ENCODE results near the gene LIPG.

LIPG gene

GRCh38 chr18:49616618-49617328 lies 54.9 kb downstream of the LIPG start:
- DNase-seq: no peak

DNA sequence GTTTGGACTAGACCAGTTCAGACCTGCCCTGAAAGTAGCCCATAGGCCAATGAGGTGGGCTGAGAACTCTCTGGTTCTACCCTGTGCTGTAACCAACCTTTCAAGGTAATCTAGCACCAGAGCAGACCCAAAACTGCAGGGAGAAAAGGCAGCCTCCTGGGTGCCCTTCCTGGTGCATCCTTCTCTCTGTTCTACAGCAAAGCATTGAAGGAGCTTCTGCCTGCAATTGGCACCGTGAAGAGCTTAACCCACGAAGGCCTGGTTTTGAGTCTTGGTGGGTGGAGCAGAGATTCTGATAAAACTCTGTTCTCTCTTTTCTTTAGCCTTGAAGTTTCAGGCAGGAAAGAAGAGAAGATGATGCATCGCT lies 55.5 kb downstream of the LIPG start:
- DNase-seq: no peak

DNA sequence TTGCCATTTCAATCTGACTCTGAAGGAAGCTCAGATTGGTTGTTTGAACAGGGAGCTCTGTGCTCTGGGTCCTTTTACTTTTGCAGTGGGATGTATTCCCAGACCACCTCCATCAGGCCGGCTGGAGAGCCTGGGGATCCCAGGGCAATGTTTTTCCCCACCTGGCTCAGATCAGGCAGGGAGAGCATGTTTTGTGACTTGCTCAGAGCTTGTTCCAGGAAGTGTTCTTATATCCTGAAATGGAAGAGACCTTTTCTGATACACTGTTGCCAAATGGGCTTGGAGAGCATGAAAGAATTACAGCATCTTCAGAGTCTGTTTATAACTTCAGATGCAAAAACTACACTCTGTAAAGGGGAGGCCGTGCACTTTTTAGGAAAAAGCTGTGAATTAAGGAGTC lies 56.0 kb downstream of the LIPG start:
- no peak for DNase-seq

DNA sequence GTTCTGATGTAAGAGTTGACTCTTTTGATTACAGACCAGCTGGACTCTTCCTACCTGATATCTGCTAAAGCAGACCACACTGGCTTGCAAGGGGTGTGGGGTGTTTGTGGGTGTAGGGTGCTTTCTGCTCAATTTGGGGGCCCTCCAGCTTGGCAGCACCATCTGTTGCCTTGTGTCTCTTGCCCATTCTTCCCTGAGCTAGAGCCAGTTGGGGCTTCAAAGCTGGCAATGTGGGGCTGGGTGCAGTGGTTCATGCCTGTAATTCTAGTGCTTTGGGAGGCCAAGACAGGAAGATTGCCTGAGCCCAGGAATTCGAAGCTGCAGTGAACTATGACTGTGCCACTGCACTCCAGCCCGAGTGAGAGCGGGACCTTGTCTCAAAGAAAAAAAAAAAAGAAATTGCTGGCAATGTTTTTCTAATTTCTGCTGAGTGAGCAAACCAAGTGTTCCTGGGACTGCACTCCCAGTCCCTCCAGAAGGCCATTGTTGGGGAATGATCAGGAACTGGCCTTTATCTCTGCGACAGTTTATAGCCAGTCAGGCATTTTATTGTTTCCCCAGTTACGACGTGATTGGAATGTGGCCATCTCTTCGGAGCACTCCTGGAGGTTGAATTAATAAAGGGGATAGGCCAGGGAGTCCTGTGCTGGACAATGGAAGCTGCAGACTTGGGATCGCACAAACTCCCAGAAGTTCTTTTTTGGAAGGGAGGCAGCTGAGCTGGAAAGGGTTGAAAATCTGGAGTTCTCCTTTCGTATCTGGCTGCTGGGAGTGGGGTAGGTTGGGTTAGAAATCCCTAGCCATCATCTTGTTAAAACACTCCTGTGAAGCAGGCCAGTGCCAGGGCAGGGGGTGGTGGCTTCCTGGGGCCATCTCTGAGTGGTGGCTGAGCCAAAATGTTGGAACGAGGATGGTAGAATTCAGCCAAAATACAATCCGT lies 57.2 kb downstream of the LIPG start:
- DNase-seq: no peak

GRCh38 chr18:49619801-49620200 lies 57.9 kb downstream of the LIPG start:
- DNase-seq: no peak

GRCh38 chr18:49621301-49621700 lies 59.4 kb downstream of the LIPG start:
- DNase-seq: no peak

GRCh38 chr18:49621717-49622351 lies 60.0 kb downstream of the LIPG start:
- no peak for DNase-seq

DNA sequence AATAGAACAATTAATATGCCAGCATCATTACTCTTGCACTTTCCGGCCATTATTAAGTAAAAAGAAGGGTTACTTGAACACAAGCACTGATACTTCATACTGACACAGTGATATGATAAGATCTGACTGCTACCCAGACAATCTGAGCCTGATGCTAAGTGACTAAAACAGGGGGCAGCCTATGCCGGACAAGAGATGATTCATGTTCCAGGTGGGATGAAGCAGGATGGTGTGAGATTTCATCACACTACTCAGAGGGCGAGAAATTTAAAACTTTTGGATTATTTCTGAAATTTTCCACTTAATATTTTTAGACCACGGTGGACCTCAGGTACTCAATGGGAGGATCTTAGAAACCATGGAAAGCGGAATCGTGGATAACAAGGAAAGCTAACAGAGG lies 61.7 kb downstream of the LIPG start:
- no peak for DNase-seq

- DNase-seq: no peak
These were observed 63.3 kb downstream of the LIPG start for GRCh38 chr18:49625021-49625691.

- no peak for DNase-seq
These were observed 65.1 kb downstream of the LIPG start for GRCh38 chr18:49626842-49627467.

DNA sequence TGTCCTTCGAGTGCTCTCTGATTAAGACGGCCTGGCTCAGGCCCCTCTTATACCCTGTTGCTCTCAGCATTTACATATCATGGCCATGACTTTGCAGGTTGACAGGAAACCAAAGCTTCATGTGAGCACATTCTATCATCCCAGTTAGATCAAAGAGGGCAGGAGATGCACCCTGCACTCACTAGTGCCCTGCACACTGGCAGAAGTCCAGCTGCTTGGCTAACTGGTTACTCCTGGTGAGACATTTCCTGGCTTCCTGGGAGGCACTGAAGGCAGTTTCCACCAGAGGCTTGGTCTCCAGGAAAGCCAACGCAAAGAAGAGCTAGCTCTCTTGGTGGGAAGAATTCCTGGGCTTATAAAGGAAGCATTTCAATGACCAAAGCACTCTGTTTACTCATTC lies 66.3 kb downstream of the LIPG start:
- no peak for DNase-seq

- no peak for DNase-seq
These were observed 67.3 kb downstream of the LIPG start for GRCh38 chr18:49628881-49629795.

GRCh38 chr18:49630246-49630699 lies 68.4 kb downstream of the LIPG start:
- no peak for DNase-seq

DNA sequence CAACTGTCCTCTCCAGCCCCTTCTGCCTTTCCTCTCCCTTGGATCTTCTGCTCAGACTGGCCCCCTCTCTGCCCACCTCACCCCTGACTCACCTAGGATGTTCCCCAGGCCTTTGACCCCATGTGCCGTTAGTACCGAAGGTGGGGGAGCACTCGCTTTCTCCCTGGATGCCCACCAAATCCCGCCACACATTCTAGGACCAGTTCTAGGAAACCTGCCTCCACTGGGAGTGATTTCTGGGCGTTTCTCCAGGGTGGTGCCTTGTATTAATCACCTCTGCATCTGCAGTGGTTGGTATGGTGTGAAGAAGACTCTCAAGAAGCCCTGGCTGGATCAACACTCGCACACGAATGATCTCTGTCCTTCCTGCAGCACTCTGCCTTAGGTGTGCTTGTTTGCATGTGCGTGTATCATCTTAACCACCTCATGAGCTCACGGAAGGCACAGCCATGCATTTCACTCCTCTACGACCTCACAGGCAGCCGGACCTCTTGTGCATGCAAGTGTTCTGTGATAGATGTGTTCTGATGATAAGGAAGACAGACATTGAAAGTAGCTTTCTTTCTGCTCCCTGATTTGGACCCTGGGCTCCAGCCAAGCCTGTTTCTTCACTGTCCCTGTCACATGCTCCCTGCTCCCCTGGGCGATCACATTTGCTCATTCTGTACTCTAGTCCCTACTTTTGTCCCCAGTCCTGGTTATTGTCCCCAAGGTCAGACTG lies 69.4 kb downstream of the LIPG start:
- no peak for DNase-seq

- DNase-seq: no peak
These were observed 70.7 kb downstream of the LIPG start for GRCh38 chr18:49632588-49632987.

DNA sequence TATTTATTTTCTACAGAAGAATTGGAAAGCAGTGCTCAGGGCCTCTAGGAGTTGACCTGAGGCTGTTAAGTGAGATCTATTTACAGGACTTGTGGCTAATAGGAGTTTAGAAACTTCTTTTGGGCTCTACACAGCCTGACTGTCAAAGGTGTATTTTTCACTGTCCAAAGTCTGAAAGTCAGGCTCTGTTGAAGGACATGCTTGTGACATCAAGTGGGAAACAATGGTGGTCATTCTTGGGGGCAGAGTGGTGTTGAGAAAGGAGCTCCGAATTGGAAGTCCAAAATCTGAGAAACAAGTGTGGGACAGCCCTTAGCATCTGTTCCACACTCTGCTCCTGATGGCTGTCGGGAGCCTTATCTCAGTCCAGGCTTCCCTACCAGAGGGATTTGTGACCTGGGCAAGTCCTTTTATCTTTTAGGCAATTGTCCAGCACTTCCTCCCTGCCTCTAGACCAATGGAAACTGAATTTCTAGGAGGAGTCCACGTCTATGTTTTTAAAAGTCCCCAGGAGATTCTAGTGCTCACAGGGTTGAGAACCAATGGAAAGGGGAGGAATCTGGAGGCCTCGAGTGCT lies 76.4 kb downstream of the LIPG start:
- no peak for DNase-seq

GRCh38 chr18:49638891-49639557 lies 77.2 kb downstream of the LIPG start:
- DNase-seq: no peak

- no peak for DNase-seq
These were observed 78.0 kb downstream of the LIPG start for GRCh38 chr18:49639643-49640391.

DNA sequence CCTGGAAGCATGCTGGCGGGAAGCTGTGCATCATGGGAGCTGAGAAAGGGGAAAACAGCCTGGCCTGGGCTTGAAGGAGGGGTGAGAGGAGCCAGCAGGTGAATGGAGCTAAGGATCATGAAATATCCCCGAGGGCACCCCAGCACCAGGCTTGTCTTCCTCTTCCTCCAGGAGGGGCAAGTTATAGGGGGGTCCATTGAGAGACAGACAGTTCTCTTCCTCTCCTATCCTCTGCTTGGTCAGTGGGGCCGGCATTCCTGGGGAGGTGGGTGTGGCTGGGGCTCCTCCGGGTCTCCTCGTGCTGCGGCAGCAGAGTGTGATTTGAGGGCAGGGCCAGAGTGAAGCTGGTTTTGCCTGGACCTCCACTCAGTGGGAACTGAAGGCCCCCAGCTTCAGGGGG lies 78.9 kb downstream of the LIPG start:
- DNase-seq: no peak

Measured in NCI-H187 (cell line).